Measurements from ENCODE around the gene GNA12. TPM values are rescaled to one million over a fixed set of nuclear protein-coding genes. Genes with fewer than 3 reads are reported as not detected.

Gene GNA12
- total and polyA plus RNA-seq, 10 of the 15 experiments (the other 5 are each of a cell fraction or from before 2014, with no cell fraction given) = 1.9 to 51.8 (median 12.6) TPM

DNA sequence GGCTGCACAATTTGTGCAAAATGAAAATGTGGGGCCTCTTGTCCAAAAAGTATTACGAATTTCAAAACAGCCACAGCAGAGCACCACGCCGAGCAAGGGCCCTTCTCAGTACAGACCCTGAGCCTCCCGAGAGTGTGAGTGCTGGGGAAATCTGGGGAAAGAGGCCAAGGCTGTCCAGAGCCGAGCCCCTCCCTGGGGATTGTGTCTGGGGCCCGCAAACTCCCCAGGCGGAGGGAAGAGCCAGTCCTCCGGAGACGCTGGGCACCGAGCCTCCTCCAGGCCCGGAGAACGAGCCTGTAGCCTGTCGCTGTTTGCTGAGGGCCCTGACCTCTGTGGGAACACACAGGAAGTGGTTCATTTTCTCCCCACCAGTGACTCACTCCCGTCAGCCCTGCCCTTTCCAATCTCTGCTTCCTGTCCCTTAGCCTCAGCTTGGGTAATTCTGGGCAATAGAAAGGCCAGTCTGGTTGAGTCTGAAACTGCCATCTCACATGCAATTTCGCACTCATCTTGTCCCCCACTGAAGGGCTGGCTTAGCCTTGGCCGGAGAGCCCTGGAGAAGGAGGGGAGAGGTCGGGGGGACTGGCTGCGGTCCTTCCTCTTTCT is 19.5 kb upstream of the GNA12 start (continued):
- no peak for TF ChIP-seq PBX3 (IDR thresholded peaks at IDR 0.05; ENCODE audit: insufficient replicate concordance, low read depth, low read length)
- TF ChIP-seq, protein P1, sequence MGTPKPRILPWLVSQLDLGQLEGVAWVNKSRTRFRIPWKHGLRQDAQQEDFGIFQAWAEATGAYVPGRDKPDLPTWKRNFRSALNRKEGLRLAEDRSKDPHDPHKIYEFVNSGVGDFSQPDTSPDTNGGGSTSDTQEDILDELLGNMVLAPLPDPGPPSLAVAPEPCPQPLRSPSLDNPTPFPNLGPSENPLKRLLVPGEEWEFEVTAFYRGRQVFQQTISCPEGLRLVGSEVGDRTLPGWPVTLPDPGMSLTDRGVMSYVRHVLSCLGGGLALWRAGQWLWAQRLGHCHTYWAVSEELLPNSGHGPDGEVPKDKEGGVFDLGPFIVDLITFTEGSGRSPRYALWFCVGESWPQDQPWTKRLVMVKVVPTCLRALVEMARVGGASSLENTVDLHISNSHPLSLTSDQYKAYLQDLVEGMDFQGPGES (IDR thresholded peaks at IDR 0.05) = no peak
- TF ChIP-seq, protein P2, sequence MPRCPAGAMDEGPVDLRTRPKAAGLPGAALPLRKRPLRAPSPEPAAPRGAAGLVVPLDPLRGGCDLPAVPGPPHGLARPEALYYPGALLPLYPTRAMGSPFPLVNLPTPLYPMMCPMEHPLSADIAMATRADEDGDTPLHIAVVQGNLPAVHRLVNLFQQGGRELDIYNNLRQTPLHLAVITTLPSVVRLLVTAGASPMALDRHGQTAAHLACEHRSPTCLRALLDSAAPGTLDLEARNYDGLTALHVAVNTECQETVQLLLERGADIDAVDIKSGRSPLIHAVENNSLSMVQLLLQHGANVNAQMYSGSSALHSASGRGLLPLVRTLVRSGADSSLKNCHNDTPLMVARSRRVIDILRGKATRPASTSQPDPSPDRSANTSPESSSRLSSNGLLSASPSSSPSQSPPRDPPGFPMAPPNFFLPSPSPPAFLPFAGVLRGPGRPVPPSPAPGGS (IDR thresholded peaks at IDR 0.05; ENCODE audit: borderline replicate concordance, insufficient read depth, low read depth, low read length, poor library complexity, severe bottlenecking) = peak; percentile 53
- no peak for TF ChIP-seq KDM1A (IDR thresholded peaks at IDR 0.05; ENCODE audit: borderline replicate concordance)
- TF ChIP-seq ZBTB40 (IDR thresholded peaks at IDR 0.05; ENCODE audit: borderline replicate concordance) = peak; percentile 84
- TF ChIP-seq, protein P3, sequence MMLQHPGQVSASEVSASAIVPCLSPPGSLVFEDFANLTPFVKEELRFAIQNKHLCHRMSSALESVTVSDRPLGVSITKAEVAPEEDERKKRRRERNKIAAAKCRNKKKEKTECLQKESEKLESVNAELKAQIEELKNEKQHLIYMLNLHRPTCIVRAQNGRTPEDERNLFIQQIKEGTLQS (IDR thresholded peaks at IDR 0.05; ENCODE audit: borderline replicate concordance, extremely low read depth, low read depth, low read length) = no peak
- no peak for TF ChIP-seq KAT2A (conservative IDR thresholded peaks at IDR 0.05; ENCODE audit: control insufficient read depth, low read depth, low read length)
- TF ChIP-seq USF2 (IDR thresholded peaks at IDR 0.05; ENCODE audit: borderline replicate concordance, low read depth, low read length) = no peak
- TF ChIP-seq ZZZ3 (IDR thresholded peaks at IDR 0.05; ENCODE audit: control insufficient read depth, insufficient read length, low read depth) = no peak
- peak in 1 of 2 experiments; percentile 76; a peak in 2 of 4 replicates for TF ChIP-seq BHLHE40 (IDR thresholded peaks at IDR 0.05; ENCODE audit: borderline replicate concordance in 1 of 2, low read depth in 2 of 2, low read length in 1 of 2)
- TF ChIP-seq ELK1 (IDR thresholded peaks at IDR 0.05; ENCODE audit: low read depth, low read length) = 0 out of 2 replicates have a peak, but pooled peaks have one; percentile 36
- TF ChIP-seq NR2C2 (IDR thresholded peaks at IDR 0.05; ENCODE audit: borderline replicate concordance, control insufficient read depth, insufficient read length, low read depth) = peak; percentile 74
- TF ChIP-seq RFX5 (IDR thresholded peaks at IDR 0.05; ENCODE audit: low read depth, low read length) = no peak
- TF ChIP-seq TBL1XR1 (IDR thresholded peaks at IDR 0.05; ENCODE audit: low read depth, low read length) = peak; percentile 81; the same call in 1 of the 2 replicates
- no peak for TF ChIP-seq MTA3 (IDR thresholded peaks at IDR 0.05; ENCODE audit: borderline replicate concordance, low read length)
- 0 out of 2 replicates have a peak, but pooled peaks have one; percentile 30 for TF ChIP-seq MAX (IDR thresholded peaks at IDR 0.05; ENCODE audit: low read depth, low read length)
- TF ChIP-seq SMAD5 (IDR thresholded peaks at IDR 0.05; ENCODE audit: low read depth) = no peak
